Right cardiac atrium (tissue), 5 donors: Measurements from ENCODE around the gene DENND1A. TPM values are rescaled to one million over a fixed set of nuclear protein-coding genes. Genes with fewer than 3 reads are reported as not detected.

ENCODE experiments used
- ATAC-seq, 2 donors: fragments of 200-7000 bp; cut with Tn5 transposase; one replicate each; pipeline versions ENCODE4 v1.8.0 to v1.9.1; 2020; ENCODE audit warnings: moderate library complexity in 2 of 2, mild to moderate bottlenecking in 1 of 2
- DNase-seq, 3 donors: peaks; one replicate each; pipeline ENCODE4 v3.0.0-alpha.2; 2020
- H3K27ac ChIP-seq: one replicate; pipeline ENCODE4 v1.5.1; 2013; ENCODE audit warnings: mild to moderate bottlenecking, low read length, control low read depth, moderate library complexity
- H3K27me3 ChIP-seq: one replicate; pipeline ENCODE4 v1.6.1; 2013; ENCODE audit not compliant: control insufficient read depth, insufficient read depth
- H3K4me1 ChIP-seq: one replicate; pipeline ENCODE4 v1.6.1; 2013; ENCODE audit warnings: low read length; ENCODE audit not compliant: control insufficient read depth, insufficient read depth
- H3K4me3 ChIP-seq: one replicate; pipeline ENCODE4 v1.5.1; 2013; ENCODE audit warnings: low read length, control low read depth
- H3K9me3 ChIP-seq: one replicate; pipeline ENCODE4 v1.6.1; 2013; ENCODE audit warnings: low read length; ENCODE audit not compliant: control insufficient read depth
- WGBS: extraction: QIAGEN DNeasy Blood & Tissue Kit; methylation state at CpG from one replicate; pipeline ENCODE4 v1.1.7; 2013; 5-methylcytosine and 5-hydroxymethylcytosine counted together
- intact Hi-C, 4 donors: fragments of 100-400 bp; cut with DNase I; formaldehyde crosslinking; loops; one replicate each; pipeline versions ENCODE4 v1.11.0 to v1.14.0; 2022 to 2023
- polyA plus RNA-seq: library from polyadenylated mRNA; stranded (reverse); fragments of 200-250 nt; gene quantifications from one replicate; pipeline ENCODE4 v1.2.3, GENCODE V29; 2013
- total RNA-seq, 4 donors: library from RNA; stranded (reverse); fragmentation: NEBNext Ultra II Directional; extraction: Animal tissue kit (Norgen Biotek cat#: 25700); gene quantifications; one replicate each; pipeline ENCODE4 v1.2.1, GENCODE V29; 2021
- donor health status: healthy with polysubstance abuse.
- donor health status: DM: no; HTN: yes; CAD: no.
- donor health status: DM: no; HTN: no; CAD: no.
- donor health status: DM: no; HTN: yes; CAD: no; lungs with severe emphysema.
- donor health status: DM: yes; HTN: yes; CAD: no.

Gene DENND1A
- total and polyA plus RNA-seq, 5 donors: 11.4 to 19.3 (median 17.4) TPM

DNA sequence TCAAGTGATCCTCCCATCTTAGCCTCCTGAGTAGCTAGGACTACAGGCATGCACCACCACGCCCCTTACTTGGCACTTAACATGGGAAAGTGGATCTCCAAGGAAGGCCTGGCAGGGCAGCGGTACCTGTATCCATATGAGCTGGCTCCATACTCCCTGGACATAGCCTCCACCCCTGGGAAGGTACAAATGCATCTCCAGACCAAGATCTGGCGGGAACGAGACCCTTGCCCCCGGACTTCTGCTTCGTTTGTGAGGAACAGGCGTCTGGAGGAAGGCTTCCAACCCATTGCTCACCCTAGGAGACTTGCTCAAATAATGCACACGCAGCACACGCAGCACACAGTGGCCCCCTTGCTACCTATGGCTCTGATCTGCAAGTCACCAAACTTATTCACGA lies 518.7 kb downstream of the DENND1A start:
- WGBS: 96% methylated on average over 10 of the region's 10 CpGs
- no peak overlapping the region for H3K27ac ChIP-seq
- DNase-seq (no peak), ATAC-seq (no peak)
- H3K27me3 ChIP-seq: no peaks in the 10 kb centered on the region
- H3K4me1 ChIP-seq: peaks cover 5% of the 10 kb centered on the region
- no peaks in the 10 kb centered on the region for H3K9me3 ChIP-seq
- intact Hi-C loops: loop anchor here in 1 of 4 donors (10.0 kb wide), 1 partner anchor 634 kb away; no protein-coding TSS in a partner anchor
- H3K4me3 ChIP-seq: no peak overlapping the region

DNA sequence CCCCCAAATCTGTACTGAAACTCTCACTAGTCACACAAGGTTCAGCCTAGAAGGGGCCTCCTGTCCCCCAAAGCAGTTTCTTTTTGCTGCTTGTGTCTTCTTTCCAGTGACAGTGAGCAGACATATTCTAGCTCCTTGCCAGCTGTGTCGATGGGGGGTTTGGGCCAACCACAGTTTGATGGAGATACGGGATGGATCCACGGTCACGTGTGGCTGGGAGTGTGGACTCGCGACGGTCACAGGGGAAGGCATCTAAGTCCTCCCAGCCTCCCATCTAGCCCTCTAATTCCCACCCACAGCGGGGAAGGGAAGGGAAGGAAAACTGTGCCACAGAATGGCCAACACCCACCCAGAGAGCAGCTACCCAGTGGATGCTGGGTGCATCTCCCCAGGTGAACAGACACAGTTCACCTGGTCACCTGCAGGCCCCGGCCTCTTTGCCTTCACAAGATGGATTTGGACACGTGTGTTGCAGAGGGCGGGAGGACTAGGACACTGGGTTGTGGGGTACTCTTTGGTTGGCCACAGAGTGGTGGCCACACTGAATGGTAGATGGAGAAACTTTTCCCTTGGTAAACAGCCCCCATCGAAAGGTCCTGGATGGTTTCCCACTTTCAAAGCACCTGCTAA lies 519.5 kb downstream of the DENND1A start:
- Histone ChIP-seq H3K4me3 (no peak overlapping the region), H3K27ac (no peak overlapping the region), H3K4me1 (peaks cover 5% of the 10 kb centered on the region), H3K9me3 (no peaks in the 10 kb centered on the region), H3K27me3 (no peaks in the 10 kb centered on the region)
- 87% methylated on average over 12 of the region's 12 CpGs for WGBS
- ATAC-seq (no peak), DNase-seq (no peak)
- intact Hi-C loops: loop anchor here in 1 of 4 donors (10.0 kb wide), 1 partner anchor 634 kb away; no protein-coding TSS in a partner anchor

DNA sequence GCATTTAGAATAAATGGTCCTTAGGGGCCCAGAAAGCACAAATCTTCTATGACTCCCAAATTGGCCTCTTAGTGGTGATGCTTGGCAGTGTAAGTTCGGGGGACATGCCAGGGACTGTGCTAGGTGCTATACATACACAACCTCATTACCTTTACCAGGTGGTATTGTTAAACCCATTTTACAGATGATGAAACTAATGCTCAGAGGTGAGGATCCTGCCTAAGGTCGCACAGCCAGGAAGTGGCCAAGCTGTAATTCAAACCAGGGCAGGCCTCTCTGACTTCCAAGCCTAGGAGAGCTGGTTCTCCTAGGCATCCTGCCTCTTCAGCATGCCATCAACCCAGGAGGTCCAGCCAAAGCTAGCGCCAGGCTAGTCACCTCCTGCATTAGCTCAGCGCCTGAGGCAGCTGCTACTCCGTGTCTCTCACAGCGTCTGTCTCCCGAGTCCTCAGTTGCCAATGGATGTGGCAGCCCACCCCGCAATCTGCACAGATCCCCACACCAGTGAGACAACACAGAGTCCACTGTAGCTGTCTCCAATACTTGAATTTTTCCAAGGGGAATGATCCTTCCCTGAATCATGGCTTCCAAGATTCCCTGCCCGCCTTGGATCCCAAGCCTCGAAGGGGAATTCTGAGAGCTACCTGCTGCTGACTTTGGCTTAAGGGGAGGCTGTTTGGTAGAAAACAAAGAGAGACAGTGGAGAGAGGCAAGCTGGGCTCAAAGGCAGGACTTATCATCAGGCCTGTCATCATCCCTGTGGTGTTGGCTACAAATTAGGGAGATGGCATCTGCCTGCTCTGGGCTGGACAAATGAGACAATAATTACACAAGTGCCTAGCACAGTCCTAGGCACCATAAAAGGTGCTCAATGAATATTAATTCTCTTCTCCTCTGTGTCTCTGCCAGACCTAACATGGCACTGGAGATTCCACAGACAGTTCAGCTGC lies 521.3 kb downstream of the DENND1A start:
- peak in 1 of 3 donors; percentile 54 for DNase-seq
- WGBS: 73% methylated on average over 10 of the region's 10 CpGs
- intact Hi-C loops: no loop called here

DNA sequence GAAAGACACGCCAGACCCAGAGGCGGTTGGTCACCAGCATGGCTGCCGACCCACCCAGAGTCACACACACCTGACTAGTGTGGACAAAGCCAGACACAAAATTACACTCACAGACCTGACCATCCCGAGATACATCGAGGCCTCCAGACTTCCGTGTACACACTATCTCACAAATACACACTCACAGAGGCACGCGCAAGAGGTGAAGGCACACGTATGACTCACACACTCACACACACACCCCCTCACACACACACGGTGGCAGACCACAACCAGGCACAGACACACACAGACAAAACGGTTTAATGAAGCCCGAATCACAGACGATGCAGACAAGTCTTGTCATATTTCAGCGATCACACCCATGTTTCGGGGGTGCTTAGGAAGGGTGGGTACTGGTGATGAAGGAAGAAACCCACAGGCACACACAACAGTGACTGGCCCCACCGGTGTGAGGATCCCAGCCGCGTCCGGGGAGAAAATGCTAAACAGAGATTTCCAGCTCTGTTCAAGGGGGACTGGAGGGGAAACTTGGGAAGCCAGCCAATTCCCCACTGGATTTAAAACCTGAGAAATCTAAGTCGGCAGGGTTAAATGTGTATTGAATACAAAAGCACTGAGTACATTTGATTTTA lies 522.6 kb downstream of the DENND1A start:
- DNase-seq: no peak
- H3K27ac ChIP-seq: no peak overlapping the region
- no peak overlapping the region for H3K4me3 ChIP-seq
- no peaks in the 10 kb centered on the region for H3K9me3 ChIP-seq
- 72% methylated on average over 20 of the region's 20 CpGs for WGBS
- intact Hi-C loops: no loop called here
- ATAC-seq: no peak
- peaks cover 5% of the 10 kb centered on the region for H3K4me1 ChIP-seq
- no peaks in the 10 kb centered on the region for H3K27me3 ChIP-seq

More for the DNA sequence above, 521.3 kb downstream of the DENND1A start:
- no peak overlapping the region for H3K27ac ChIP-seq
- no peaks in the 10 kb centered on the region for H3K27me3 ChIP-seq
- H3K9me3 ChIP-seq: no peaks in the 10 kb centered on the region
- ATAC-seq: peak; percentile 37 to 56
- H3K4me1 ChIP-seq: peaks cover 5% of the 10 kb centered on the region
- no peak overlapping the region for H3K4me3 ChIP-seq

DNA sequence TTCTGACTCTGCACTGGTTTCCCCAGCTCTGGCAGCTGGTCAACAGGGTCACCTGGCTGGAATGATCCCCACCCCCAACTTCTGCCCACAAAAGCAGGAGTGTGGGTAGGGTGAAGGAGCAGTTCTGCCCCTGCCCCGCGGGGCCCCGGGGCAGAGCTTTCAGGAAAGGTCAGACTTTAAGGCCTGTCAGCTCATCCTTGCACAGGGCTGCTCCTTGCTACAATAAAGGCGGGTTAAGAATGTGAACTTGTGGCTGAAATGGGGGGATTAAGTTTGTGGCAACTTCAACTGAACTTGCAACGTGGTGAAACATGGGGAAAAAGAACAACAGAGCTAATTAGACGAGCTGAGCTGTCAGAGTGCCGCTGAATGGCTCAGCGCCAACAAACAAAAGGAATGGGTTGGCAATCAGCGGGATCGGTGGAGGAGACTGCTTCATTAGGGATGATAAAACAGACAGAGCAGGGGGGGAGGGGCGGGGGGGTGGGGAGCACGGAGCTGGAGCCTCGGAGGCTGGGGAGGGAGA lies 523.2 kb downstream of the DENND1A start:
- DNase-seq: peak in 1 of 3 donors; percentile 53
- intact Hi-C loops: no loop called here
- Histone ChIP-seq H3K4me3 (no peak overlapping the region), H3K9me3 (no peaks in the 10 kb centered on the region), H3K27me3 (no peaks in the 10 kb centered on the region), H3K4me1 (peaks cover 5% of the 10 kb centered on the region), H3K27ac (no peak overlapping the region)
- 53% methylated on average over 13 of the region's 13 CpGs for WGBS
- no peak for ATAC-seq

DNA sequence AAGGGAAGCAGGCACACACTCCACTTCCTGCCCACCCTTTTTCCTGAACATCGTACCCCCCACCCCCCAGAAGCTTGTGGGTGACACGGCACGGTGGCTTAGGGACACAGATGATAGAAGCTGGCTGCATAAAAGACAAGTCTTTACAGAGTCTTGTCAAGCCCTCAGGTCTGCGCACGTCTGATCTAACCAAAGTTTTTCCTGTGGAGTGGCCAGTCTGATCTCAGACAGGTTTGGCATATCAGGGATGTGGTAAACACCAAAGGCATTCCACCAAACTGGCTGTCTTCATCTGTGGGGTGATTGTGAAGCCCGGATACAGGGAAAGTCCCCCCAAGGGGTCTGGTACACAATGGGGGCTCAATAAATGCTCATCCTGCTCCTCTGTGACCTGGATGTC lies 523.9 kb downstream of the DENND1A start:
- no peak for ATAC-seq
- intact Hi-C loops: no loop called here
- Histone ChIP-seq H3K4me3 (no peak overlapping the region), H3K27me3 (no peaks in the 10 kb centered on the region), H3K27ac (no peak overlapping the region), H3K9me3 (no peaks in the 10 kb centered on the region), H3K4me1 (peaks cover 5% of the 10 kb centered on the region)
- 82% methylated on average over 6 of the region's 6 CpGs for WGBS
- no peak for DNase-seq

DNA sequence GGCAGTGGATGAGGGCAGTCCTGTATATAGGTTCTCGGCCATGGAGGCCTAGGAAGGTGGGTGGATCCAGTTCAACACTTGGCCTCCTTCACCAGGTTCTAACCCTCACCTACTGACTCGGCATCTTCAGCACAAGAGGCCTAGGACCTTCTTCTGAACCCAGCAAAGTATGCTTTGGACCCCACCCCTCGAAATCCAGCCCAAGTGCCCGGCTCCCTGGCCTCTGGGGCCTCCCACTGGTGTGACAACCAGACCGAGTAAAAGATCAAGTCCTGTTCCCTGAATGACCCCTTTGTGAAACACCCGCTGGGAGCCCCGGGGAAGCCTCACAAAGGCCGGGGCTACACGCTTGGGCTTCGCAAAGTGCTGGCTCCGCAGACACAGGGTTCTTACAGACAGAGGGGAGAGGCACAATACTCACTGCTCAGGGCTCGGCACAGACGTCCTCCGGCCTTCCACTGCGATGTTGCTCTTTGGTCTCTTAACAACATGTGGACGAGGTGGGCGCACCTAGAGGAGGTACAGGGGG lies 526.9 kb downstream of the DENND1A start:
- intact Hi-C loops: loop anchor here in 1 of 4 donors (5.0 kb wide), 1 partner anchor 139 kb away; no protein-coding TSS in a partner anchor

DNA sequence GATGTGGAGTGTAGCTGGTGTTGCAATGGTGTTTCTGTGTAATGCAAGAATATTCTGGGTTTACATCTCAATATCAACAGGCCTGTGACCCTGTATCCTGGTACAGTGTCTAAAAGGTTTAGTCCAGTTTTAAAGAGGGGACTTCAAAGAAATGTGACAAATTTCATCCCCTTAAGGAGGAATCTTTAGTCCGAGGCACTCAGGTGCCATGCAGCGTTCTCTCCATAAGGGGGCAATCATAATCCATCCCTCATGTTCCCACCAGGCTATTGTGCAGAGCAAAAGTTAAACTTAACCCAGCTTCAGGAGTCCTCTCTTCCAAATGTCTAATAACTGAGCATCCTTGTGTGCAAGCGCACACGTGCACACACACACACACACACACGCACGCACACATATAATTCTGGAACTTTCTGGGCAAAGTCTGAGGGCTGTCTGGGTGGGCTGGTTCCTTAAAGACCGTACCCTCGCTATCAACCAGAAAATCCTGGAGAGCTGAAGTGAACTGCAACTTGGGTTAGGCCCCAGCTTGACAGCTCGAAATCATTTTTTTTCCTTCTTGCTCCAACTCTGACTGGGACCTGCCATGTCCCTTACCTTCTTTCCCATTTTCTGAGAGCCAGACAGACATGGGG lies 527.9 kb downstream of the DENND1A start:
- intact Hi-C loops: loop anchor here in 1 of 4 donors (5.0 kb wide), 1 partner anchor 140 kb away; no protein-coding TSS in a partner anchor
- Histone ChIP-seq H3K9me3 (no peaks in the 10 kb centered on the region), H3K4me3 (no peak overlapping the region), H3K4me1 (no peaks in the 10 kb centered on the region), H3K27me3 (no peaks in the 10 kb centered on the region), H3K27ac (no peak overlapping the region)
- DNase-seq (peak in 2 of 3 donors; percentile 3 to 56), ATAC-seq (peak; percentile 75 to 77)
- WGBS: 51% methylated on average over 9 of the region's 9 CpGs

More for the DNA sequence above, 526.9 kb downstream of the DENND1A start:
- no peak overlapping the region for H3K27ac ChIP-seq
- WGBS: 93% methylated on average over 17 of the region's 17 CpGs
- H3K27me3 ChIP-seq: no peaks in the 10 kb centered on the region
- DNase-seq (no peak), ATAC-seq (no peak)
- no peaks in the 10 kb centered on the region for H3K4me1 ChIP-seq
- H3K9me3 ChIP-seq: no peaks in the 10 kb centered on the region
- no peak overlapping the region for H3K4me3 ChIP-seq

DNA sequence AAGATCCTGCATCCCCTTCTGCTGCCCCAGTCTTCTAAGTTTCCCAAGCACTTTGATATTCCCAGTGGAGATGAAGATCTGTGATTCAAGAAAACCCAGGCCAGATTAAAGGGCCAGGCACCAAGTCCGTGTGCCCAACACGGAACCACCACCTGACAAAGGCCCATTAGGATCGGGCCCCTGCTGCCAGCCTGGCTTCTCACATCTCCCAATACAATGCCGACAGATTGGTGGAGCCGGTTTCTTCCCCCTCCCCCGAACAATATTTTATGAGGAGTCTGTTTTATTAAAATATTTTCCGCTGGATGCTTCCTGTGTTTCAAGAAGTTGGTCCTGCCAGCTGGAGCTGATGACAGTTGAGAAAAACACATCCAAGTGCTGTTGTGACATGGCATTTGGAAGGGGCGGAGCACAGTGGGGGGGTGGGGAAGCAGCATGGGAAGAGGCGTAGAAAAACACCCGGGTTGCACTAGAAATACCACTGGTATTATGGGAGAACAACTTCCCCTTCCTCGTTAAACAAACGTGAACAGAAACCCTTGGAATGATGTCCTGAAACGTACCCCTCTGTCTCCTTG lies 528.9 kb downstream of the DENND1A start:
- DNase-seq (peak in 2 of 3 donors; percentile 57 to 68), ATAC-seq (peak; percentile 50 to 66)
- Histone ChIP-seq H3K27ac (no peak overlapping the region), H3K27me3 (no peaks in the 10 kb centered on the region), H3K4me3 (peak overlapping the region; percentile 13), H3K4me1 (no peaks in the 10 kb centered on the region), H3K9me3 (no peaks in the 10 kb centered on the region)
- intact Hi-C loops: loop anchor here in 1 of 4 donors (5.0 kb wide), 1 partner anchor 141 kb away; no protein-coding TSS in a partner anchor
- WGBS: 58% methylated on average over 13 of the region's 13 CpGs
